ENCODE data around the gene CERK.
A peak's percentile ranks its signal among the peaks of the same experiment; 100 is the strongest.

The CERK gene

DNA sequence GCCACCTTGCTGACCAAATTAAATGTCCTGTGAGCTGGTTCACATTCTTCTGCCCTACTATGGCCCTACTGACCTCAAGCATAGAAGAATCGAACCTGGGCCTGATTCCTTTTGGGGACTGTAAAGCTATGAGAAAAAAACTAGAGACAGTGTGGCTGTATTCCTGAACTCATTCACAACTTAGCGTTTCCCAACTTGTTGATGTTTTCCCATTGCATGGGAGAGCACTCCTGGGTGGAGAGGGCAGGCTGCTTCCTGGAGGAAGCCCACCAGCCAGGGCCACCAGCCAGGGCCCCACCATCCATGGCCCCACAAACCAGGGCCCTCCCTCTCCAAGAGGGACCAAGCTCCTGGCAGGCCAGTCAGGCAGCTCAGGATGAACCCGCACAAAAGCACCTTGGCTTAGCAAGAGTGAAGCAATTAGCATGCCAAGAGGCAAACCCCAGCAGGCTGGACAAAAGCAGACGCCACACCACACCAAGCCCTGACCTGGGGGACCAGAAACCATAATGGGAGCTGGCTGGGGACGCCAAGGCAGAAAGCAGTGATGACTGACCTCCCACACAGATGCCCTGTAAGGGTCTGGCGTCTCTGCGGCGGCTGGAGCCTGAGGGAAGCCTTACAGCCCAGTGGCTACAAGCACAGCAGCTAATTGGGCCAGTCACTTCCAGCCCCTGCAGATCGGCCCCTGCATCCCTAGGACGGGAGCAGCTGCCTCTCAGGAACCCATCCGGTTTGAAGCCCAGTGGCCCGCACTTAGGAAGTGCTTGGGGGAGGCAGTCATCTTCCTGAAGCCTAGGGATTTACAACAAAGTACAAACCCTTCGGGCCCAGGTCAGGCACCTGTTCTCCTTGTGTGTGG, 2.1 kb downstream of the CERK start:
- TF ChIP-seq GATA3 (IDR thresholded peaks at IDR 0.05; ENCODE audit: low read depth, low read length): no peak
- TF ChIP-seq GATA2 (IDR thresholded peaks at IDR 0.05; ENCODE audit: low read depth, low read length): no peak

DNA sequence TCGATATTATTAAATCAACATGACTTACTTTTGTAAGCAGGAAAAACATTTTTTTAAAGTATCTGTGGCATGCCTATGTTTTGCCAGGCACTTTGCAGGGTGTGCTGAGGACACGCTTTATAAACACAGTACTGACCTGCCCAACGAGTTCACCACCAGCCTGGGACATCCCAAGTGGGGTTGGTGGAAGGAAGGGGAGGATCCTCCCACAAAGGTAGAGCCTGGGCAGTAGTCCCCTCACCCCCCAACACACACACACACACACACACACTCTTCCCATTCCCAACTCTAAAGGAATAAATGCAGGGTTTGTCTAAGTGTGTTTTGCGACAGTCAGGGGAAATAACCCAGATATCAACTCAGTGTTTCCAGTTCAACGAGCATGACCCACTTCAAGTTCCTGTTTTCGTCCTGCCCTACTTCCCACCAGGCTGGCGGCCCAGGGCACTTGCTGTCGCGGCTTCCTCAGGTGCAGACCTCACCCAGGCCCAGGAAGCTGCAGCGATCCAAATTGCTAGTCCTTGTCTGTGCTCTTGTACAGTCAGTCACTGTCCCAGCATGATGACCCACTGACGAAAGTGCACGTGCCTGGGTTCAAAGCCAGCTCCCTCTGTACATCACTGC, 3.1 kb downstream of the CERK start:
- TF ChIP-seq GATA2 (IDR thresholded peaks at IDR 0.05; ENCODE audit: low read depth, low read length): no peak
- TF ChIP-seq GATA3 (IDR thresholded peaks at IDR 0.05; ENCODE audit: low read depth, low read length): no peak

- TF ChIP-seq GATA2 (IDR thresholded peaks at IDR 0.05; ENCODE audit: low read depth, low read length): peak; percentile 55; the same call in 1 of the 2 replicates
These were observed 3.8 kb downstream of the CERK start for GRCh38 chr22:46734213-46734722.

GRCh38 chr22:46732513-46732912, 5.5 kb downstream of the CERK start:
- TF ChIP-seq GATA3 (IDR thresholded peaks at IDR 0.05; ENCODE audit: low read depth, low read length) (no peak), GATA2 (IDR thresholded peaks at IDR 0.05; ENCODE audit: low read depth, low read length) (no peak)

DNA sequence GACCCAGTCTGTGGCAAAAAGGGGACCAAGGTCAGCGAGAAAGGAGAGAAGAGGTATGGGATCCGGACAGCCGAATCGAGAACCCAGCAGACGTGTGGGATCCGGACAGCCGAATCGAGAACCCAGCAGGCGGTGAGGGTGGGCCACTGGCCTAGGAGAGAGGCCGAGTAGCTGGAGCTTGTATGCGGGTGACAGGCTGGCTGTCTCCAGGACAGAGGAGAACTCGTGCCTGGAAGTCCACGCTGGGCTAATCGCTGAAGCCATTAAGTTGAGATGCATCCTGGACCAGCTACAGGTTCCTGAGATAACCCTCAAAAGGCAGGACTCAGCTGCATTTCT, 6.0 kb downstream of the CERK start:
- TF ChIP-seq GATA2 (IDR thresholded peaks at IDR 0.05; ENCODE audit: low read depth, low read length) (no peak), GATA3 (IDR thresholded peaks at IDR 0.05; ENCODE audit: low read depth, low read length) (no peak)

GRCh38 chr22:46731246-46732040, 6.6 kb downstream of the CERK start:
- TF ChIP-seq GATA3 (IDR thresholded peaks at IDR 0.05; ENCODE audit: low read depth, low read length) (no peak), GATA2 (IDR thresholded peaks at IDR 0.05; ENCODE audit: low read depth, low read length) (no peak)

- TF ChIP-seq GATA3 (IDR thresholded peaks at IDR 0.05; ENCODE audit: low read depth, low read length): no peak
- TF ChIP-seq GATA2 (IDR thresholded peaks at IDR 0.05; ENCODE audit: low read depth, low read length): no peak
These were observed 7.3 kb downstream of the CERK start for GRCh38 chr22:46730568-46731245.

GRCh38 chr22:46728470-46728869, 9.6 kb downstream of the CERK start:
- TF ChIP-seq GATA3 (IDR thresholded peaks at IDR 0.05; ENCODE audit: low read depth, low read length) (no peak), GATA2 (IDR thresholded peaks at IDR 0.05; ENCODE audit: low read depth, low read length) (peak; percentile 61)

- no peak for TF ChIP-seq GATA2 (IDR thresholded peaks at IDR 0.05; ENCODE audit: low read depth, low read length)
- no peak for TF ChIP-seq GATA3 (IDR thresholded peaks at IDR 0.05; ENCODE audit: low read depth, low read length)
These were observed 10.2 kb downstream of the CERK start for GRCh38 chr22:46727813-46728364.

DNA sequence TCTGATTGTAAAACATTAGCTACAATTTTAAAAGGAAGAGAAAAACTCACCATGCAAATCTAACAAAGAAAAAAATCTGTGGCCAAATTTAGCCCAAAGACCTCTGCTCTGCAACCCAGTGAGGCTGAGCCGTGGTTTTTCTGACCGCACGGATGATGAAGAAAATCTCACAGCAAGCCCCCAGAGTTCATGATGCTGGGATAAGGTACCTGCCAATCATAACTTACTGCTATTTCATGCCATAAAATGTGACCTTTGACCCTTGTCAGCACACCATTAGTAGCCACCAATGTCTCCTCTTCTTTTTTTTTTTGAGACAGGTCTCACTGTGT, 11.1 kb downstream of the CERK start:
- TF ChIP-seq GATA3 (IDR thresholded peaks at IDR 0.05; ENCODE audit: low read depth, low read length) (no peak), GATA2 (IDR thresholded peaks at IDR 0.05; ENCODE audit: low read depth, low read length) (no peak)

DNA sequence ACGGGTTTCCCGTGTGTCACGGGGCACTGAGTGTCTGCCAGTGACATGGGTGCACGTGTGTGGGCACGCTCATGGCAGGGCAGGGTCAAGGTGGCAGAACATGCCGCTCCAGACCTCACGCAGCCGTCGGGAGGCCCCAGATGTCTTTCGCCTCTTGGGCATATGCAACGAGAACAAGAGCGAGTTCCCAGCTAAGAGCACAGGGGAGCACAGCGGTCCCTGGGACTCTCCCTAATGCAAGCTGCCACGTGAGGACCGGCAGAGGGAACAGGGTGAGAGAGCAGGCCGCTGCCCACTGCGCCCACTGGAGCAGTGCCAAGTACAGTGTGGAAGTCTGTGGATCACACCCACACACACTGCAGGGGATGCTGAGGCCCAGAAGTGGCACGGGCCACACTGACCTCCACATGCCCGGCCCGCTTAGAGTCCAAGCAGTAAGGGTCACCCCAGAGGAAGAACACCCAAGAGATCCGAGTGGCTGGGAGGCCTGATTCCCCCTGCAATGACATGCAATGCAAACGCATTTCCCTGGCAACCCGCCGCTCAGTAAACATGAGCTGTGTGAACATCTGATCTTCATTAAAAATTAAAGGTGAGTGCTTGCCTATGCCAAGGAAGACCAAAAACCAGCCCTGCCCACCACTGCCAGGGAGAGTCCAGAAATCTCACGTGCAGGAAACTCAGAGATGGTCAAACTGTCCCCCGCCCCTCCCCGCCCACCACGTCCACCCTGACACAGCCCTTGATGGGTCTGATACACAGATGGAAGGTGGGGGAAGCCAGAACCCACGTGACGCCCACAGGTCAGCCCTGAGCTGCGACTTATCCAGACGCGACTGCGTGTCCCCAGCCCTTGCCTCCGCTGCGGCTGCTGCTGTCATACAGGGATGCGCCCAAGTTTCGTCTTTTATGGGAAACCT, 11.7 kb downstream of the CERK start:
- TF ChIP-seq GATA2 (IDR thresholded peaks at IDR 0.05; ENCODE audit: low read depth, low read length) (no peak; the same call in 1 of the 2 replicates), GATA3 (IDR thresholded peaks at IDR 0.05; ENCODE audit: low read depth, low read length) (no peak)

- TF ChIP-seq GATA3 (IDR thresholded peaks at IDR 0.05; ENCODE audit: low read depth, low read length) (no peak), GATA2 (IDR thresholded peaks at IDR 0.05; ENCODE audit: low read depth, low read length) (no peak)
These were observed 13.0 kb downstream of the CERK start for GRCh38 chr22:46725096-46725495.

GRCh38 chr22:46723882-46724281, 14.2 kb downstream of the CERK start:
- no peak for TF ChIP-seq GATA3 (IDR thresholded peaks at IDR 0.05; ENCODE audit: low read depth, low read length)
- no peak for TF ChIP-seq GATA2 (IDR thresholded peaks at IDR 0.05; ENCODE audit: low read depth, low read length)
